ENCODE results near the gene DNM2. TPM values are rescaled to one million over a fixed set of nuclear protein-coding genes. Genes with fewer than 3 reads are reported as not detected.

The DNM2 gene
- total and polyA plus RNA-seq, 2 of the 13 experiments (the other 11 are each of a cell fraction or from before 2014, with no cell fraction given): 41.7 to 59.8 TPM

DNA sequence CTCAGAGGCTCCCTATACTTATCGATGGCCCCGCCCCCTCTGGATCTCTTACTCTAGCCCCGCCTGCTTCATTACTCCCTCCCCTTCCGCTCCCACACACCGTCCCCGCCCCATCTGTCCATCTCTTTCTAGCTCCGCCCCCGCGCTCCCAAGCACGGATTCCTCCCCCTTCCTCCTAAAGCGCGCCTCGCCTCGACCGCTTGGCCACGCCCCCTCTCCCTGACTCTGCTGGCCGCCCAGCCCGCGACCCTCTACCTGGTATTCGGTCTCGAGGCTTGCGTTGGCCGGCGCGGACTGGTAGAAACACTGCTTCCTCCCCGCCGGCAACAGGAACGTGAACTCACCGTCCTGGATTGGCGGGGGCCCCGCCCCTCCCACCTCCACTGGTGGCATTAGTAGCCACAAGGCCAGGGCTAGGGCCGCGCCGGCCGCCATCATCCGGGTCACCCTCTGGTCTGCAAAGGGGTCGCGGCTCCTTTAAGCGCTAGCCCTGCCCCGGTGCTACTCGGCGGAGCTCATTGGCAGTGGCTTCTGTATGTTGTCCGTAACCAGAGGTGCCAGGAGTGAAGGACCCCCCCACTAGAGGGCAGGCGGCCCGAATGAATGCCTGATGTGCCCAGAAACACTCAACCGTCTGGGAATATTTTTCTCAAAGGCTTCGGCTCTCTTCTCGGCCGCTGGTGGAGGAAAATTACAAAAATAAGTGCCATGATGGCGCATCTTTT, 118.0 kb downstream of the DNM2 start, which contains the start of gene TMED1 (continued):
- TF ChIP-seq ZNF501 (CRISPR knock-in tag; IDR thresholded peaks at IDR 0.05): peak; percentile 88; the same call in 1 of the 2 replicates
- TF ChIP-seq, protein P1, sequence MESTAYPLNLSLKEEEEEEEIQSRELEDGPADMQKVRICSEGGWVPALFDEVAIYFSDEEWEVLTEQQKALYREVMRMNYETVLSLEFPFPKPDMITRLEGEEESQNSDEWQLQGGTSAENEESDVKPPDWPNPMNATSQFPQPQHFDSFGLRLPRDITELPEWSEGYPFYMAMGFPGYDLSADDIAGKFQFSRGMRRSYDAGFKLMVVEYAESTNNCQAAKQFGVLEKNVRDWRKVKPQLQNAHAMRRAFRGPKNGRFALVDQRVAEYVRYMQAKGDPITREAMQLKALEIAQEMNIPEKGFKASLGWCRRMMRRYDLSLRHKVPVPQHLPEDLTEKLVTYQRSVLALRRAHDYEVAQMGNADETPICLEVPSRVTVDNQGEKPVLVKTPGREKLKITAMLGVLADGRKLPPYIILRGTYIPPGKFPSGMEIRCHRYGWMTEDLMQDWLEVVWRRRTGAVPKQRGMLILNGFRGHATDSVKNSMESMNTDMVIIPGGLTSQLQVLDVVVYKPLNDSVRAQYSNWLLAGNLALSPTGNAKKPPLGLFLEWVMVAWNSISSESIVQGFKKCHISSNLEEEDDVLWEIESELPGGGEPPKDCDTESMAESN (CRISPR knock-in tag; conservative IDR thresholded peaks at IDR 0.05): peak; percentile 74
- peak; percentile 64; the same call in 1 of the 2 replicates for TF ChIP-seq CREM (IDR thresholded peaks at IDR 0.05)
- TF ChIP-seq CREM (CRISPR knock-in tag; IDR thresholded peaks at IDR 0.05): no peak
- TF ChIP-seq, protein P2, sequence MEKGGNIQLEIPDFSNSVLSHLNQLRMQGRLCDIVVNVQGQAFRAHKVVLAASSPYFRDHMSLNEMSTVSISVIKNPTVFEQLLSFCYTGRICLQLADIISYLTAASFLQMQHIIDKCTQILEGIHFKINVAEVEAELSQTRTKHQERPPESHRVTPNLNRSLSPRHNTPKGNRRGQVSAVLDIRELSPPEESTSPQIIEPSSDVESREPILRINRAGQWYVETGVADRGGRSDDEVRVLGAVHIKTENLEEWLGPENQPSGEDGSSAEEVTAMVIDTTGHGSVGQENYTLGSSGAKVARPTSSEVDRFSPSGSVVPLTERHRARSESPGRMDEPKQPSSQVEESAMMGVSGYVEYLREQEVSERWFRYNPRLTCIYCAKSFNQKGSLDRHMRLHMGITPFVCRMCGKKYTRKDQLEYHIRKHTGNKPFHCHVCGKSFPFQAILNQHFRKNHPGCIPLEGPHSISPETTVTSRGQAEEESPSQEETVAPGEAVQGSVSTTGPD (CRISPR knock-in tag; IDR thresholded peaks at IDR 0.05): no peak
- TF ChIP-seq, protein P3, sequence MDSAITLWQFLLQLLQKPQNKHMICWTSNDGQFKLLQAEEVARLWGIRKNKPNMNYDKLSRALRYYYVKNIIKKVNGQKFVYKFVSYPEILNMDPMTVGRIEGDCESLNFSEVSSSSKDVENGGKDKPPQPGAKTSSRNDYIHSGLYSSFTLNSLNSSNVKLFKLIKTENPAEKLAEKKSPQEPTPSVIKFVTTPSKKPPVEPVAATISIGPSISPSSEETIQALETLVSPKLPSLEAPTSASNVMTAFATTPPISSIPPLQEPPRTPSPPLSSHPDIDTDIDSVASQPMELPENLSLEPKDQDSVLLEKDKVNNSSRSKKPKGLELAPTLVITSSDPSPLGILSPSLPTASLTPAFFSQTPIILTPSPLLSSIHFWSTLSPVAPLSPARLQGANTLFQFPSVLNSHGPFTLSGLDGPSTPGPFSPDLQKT (CRISPR knock-in tag; IDR thresholded peaks at IDR 0.05; ENCODE audit: borderline replicate concordance): no peak
- TF ChIP-seq SOX13 (IDR thresholded peaks at IDR 0.05): no peak
- no peak; a peak in 1 of 4 replicates for TF ChIP-seq SOX13 (CRISPR knock-in tag; conservative IDR thresholded peaks at IDR 0.05 in 1 of 2, IDR thresholded peaks at IDR 0.05 in 1 of 2)
- TF ChIP-seq, protein P4, sequence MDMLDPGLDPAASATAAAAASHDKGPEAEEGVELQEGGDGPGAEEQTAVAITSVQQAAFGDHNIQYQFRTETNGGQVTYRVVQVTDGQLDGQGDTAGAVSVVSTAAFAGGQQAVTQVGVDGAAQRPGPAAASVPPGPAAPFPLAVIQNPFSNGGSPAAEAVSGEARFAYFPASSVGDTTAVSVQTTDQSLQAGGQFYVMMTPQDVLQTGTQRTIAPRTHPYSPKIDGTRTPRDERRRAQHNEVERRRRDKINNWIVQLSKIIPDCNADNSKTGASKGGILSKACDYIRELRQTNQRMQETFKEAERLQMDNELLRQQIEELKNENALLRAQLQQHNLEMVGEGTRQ (IDR thresholded peaks at IDR 0.05; ENCODE audit: low read depth, low read length): no peak
- TF ChIP-seq, protein P4 (CRISPR knock-in tag; IDR thresholded peaks at IDR 0.05; ENCODE audit: borderline replicate concordance): no peak
- TF ChIP-seq ZBTB34 (CRISPR knock-in tag; IDR thresholded peaks at IDR 0.05): no peak
- 0 out of 2 replicates have a peak, but pooled peaks have one; percentile 39 for TF ChIP-seq ZNF577 (CRISPR knock-in tag; IDR thresholded peaks at IDR 0.05; ENCODE audit: borderline replicate concordance, low read depth)
- TF ChIP-seq ZBTB2 (CRISPR knock-in tag; IDR thresholded peaks at IDR 0.05; ENCODE audit: low read depth): no peak; the same call in 1 of the 2 replicates
- 0 out of 2 replicates have a peak, but pooled peaks have one; percentile 14 for TF ChIP-seq MXD4 (CRISPR knock-in tag; IDR thresholded peaks at IDR 0.05)
- TF ChIP-seq ZNF33B (CRISPR knock-in tag; IDR thresholded peaks at IDR 0.05): no peak

Data from HepG2 (cell line).